HEK293T (cell line): ENCODE measurements around the gene RAB13.

Experiments used
- BHLHE40 ChIP-seq: fragments of 450-650 bp; IDR thresholded peaks from 2 replicates; pipeline ENCODE4 v1.6.1; 2016; ENCODE audit warnings: mild to moderate bottlenecking, moderate library complexity, borderline replicate concordance
- CTBP1 ChIP-seq: fragments of 450-650 bp; IDR thresholded peaks from 2 replicates; pipeline ENCODE4 v1.6.1; 2016; ENCODE audit warnings: borderline replicate concordance
- FOXA1 ChIP-seq: fragments of 450-650 bp; IDR thresholded peaks from 2 replicates; pipeline ENCODE4 v1.6.1; 2016; ENCODE audit warnings: mild to moderate bottlenecking
- FOXK2 ChIP-seq: fragments of 450-650 bp; IDR thresholded peaks from 2 replicates; pipeline ENCODE4 v1.6.1; 2016; ENCODE audit warnings: mild to moderate bottlenecking
- FOXM1 ChIP-seq: fragments of 450-650 bp; IDR thresholded peaks from 2 replicates; pipeline ENCODE4 v1.6.1; 2017; ENCODE audit warnings: mild to moderate bottlenecking, borderline replicate concordance
- HDGF ChIP-seq: fragments of 450-650 bp; IDR thresholded peaks from 2 replicates; pipeline ENCODE4 v1.6.1; 2017; ENCODE audit warnings: antibody characterized with exemption, borderline replicate concordance
- L3MBTL2 ChIP-seq: fragments of 450-650 bp; conservative IDR thresholded peaks from 2 replicates; pipeline ENCODE4 v1.6.1; 2016; ENCODE audit warnings: mild to moderate bottlenecking
- NFRKB ChIP-seq: fragments of 450-650 bp; IDR thresholded peaks from 2 replicates; pipeline ENCODE4 v1.6.1; 2016; ENCODE audit warnings: mild to moderate bottlenecking, moderate library complexity
- SP1 ChIP-seq: fragments of 450-650 bp; IDR thresholded peaks from 2 replicates; pipeline ENCODE4 v1.6.1; 2017

GRCh38 chr1:153991806-153992205 lies 5.7 kb upstream of the RAB13 start:
- TF ChIP-seq BHLHE40 (0 out of 2 replicates have a peak, but pooled peaks have one; percentile 10), SP1 (no peak), FOXA1 (no peak), FOXM1 (no peak), L3MBTL2 (no peak), HDGF (no peak), NFRKB (no peak), CTBP1 (no peak), FOXK2 (no peak)
